ENCODE results near the gene DGKI. TPM values are rescaled to one million over a fixed set of nuclear protein-coding genes. Genes with fewer than 3 reads are reported as not detected.

The DGKI gene
- total and polyA plus RNA-seq, 11 donors, result 0.36 to 4.6 (median 1.0) TPM

GRCh38 chr7:137870078-137870477 is 23.3 kb upstream of the DGKI start:
- peaks cover 0 to 30% (median 14%) of the 10 kb centered on the region in 12 donors for H3K4me1 ChIP-seq
- DNase-seq (no peak), ATAC-seq (no peak)
- H3K27me3 ChIP-seq, result no peaks in the 10 kb centered on the region
- TF ChIP-seq POLR2A (IDR thresholded peaks at IDR 0.05) (no peak), CTCF (IDR thresholded peaks at IDR 0.05) (no peak)
- peaks cover 0 to 15% (median 4%) of the 10 kb centered on the region in 12 donors for H3K9me3 ChIP-seq
- intact Hi-C loops (cut with DNase I), result no loop called here
- H3K4me3 ChIP-seq, result no peak overlapping the region
- WGBS, 4 donors, result 91 to 100% (median 97%) methylated on average over 1 of the region's 1 CpG
- no peak overlapping the region for H3K27ac ChIP-seq
- H3K36me3 ChIP-seq, result peaks cover 0 to 44% (median 7%) of the 10 kb centered on the region in 9 donors

GRCh38 chr7:137869260-137869659 is 22.5 kb upstream of the DGKI start:
- Histone ChIP-seq H3K9me3 (peaks cover 0 to 15% (median 4%) of the 10 kb centered on the region in 12 donors), H3K4me3 (no peak overlapping the region), H3K27me3 (no peaks in the 10 kb centered on the region), H3K4me1 (peaks cover 0 to 23% (median 7%) of the 10 kb centered on the region in 12 donors), H3K36me3 (peaks cover 0 to 42% (median 12%) of the 10 kb centered on the region in 9 donors), H3K27ac (no peak overlapping the region)
- intact Hi-C loops (cut with DNase I), result no loop called here
- ATAC-seq, result no peak
- WGBS, 4 donors, result 95 to 98% (median 97%) methylated on average over 3 of the region's 3 CpGs
- TF ChIP-seq POLR2A (IDR thresholded peaks at IDR 0.05) (no peak), CTCF (IDR thresholded peaks at IDR 0.05) (no peak)
- no peak for DNase-seq

- peak; percentile 78 to 89 (median 86) for ATAC-seq
- WGBS, 4 donors, result 49 to 67% (median 56%) methylated on average over 3 of the region's 3 CpGs
- H3K27ac ChIP-seq, result peak overlapping the region in 5 of 12 donors; percentile 1 to 44 (median 26)
Observed at GRCh38 chr7:137867289-137867688, 20.5 kb upstream of the DGKI start.

GRCh38 chr7:137865764-137866163 is 19.0 kb upstream of the DGKI start:
- ATAC-seq (no peak), DNase-seq (no peak)
- H3K4me1 ChIP-seq, result peaks cover 0 to 20% (median 2%) of the 10 kb centered on the region in 12 donors
- H3K27me3 ChIP-seq, result no peaks in the 10 kb centered on the region
- WGBS, 4 donors, result 90 to 100% (median 98%) methylated on average over 1 of the region's 1 CpG
- H3K36me3 ChIP-seq, result peaks cover 0 to 62% (median 12%) of the 10 kb centered on the region in 9 donors
- peaks cover 0 to 15% (median 4%) of the 10 kb centered on the region in 12 donors for H3K9me3 ChIP-seq
- intact Hi-C loops (cut with DNase I), result loop anchor here in 2 of 10 donors (2.0 kb wide), 1 partner anchor 33 kb away; no protein-coding TSS in a partner anchor
- no peak overlapping the region for H3K4me3 ChIP-seq
- no peak for TF ChIP-seq POLR2A (IDR thresholded peaks at IDR 0.05)
- TF ChIP-seq CTCF (IDR thresholded peaks at IDR 0.05), result no peak
- H3K27ac ChIP-seq, result no peak overlapping the region

More at GRCh38 chr7:137867289-137867688, 20.5 kb upstream of the DGKI start:
- intact Hi-C loops (cut with DNase I), result loop anchor here in 2 of 10 donors (2.0 kb wide), 1 partner anchor 32 kb away; no protein-coding TSS in a partner anchor
- Histone ChIP-seq H3K36me3 (peaks cover 0 to 50% (median 12%) of the 10 kb centered on the region in 9 donors), H3K4me1 (peaks cover 0 to 22% (median 4%) of the 10 kb centered on the region in 12 donors), H3K4me3 (no peak overlapping the region), H3K9me3 (peaks cover 0 to 15% (median 4%) of the 10 kb centered on the region in 12 donors), H3K27me3 (no peaks in the 10 kb centered on the region)
- TF ChIP-seq POLR2A (IDR thresholded peaks at IDR 0.05), result no peak
- no peak for TF ChIP-seq CTCF (IDR thresholded peaks at IDR 0.05)
- peak in 1 of 5 donors; percentile 29 for DNase-seq
